Measurements from ENCODE around the gene ACSF2. TPM values are rescaled to one million over a fixed set of nuclear protein-coding genes. Genes with fewer than 3 reads are reported as not detected.

The ACSF2 gene
- total RNA-seq, 1 experiment from 2014 or later, result 14.8 TPM

- H3K36me3 ChIP-seq (replicated peaks; ENCODE audit: control insufficient read depth, insufficient read depth, low read length), result no peaks in the 10 kb centered on the region
- H3K4me3 ChIP-seq (ENCODE audit: insufficient read depth, low read depth, low read length), result no peak overlapping the region
- H3K27me3 ChIP-seq (ENCODE audit: control insufficient read depth, insufficient read depth, low read length), result no peaks in the 10 kb centered on the region
- no peak for DNase-seq
Measured at GRCh38 chr17:50440172-50440837, 14.3 kb downstream of the ACSF2 start.

- Histone ChIP-seq H3K27me3 (ENCODE audit: control insufficient read depth, insufficient read depth, low read length) (no peaks in the 10 kb centered on the region), H3K36me3 (replicated peaks; ENCODE audit: control insufficient read depth, insufficient read depth, low read length) (no peaks in the 10 kb centered on the region), H3K4me3 (ENCODE audit: insufficient read depth, low read depth, low read length) (no peak overlapping the region)
- no peak for DNase-seq
Measured at GRCh38 chr17:50440838-50441829, 15.1 kb downstream of the ACSF2 start.

GRCh38 chr17:50443505-50443974, 17.5 kb downstream of the ACSF2 start:
- Histone ChIP-seq H3K27me3 (ENCODE audit: control insufficient read depth, insufficient read depth, low read length) (no peaks in the 10 kb centered on the region), H3K36me3 (replicated peaks; ENCODE audit: control insufficient read depth, insufficient read depth, low read length) (no peaks in the 10 kb centered on the region), H3K4me3 (ENCODE audit: insufficient read depth, low read depth, low read length) (no peak overlapping the region)
- no peak for DNase-seq

- H3K36me3 ChIP-seq (replicated peaks; ENCODE audit: control insufficient read depth, insufficient read depth, low read length), result no peaks in the 10 kb centered on the region
- DNase-seq, result no peak
Measured at GRCh38 chr17:50444841-50445715, 19.1 kb downstream of the ACSF2 start.

GRCh38 chr17:50445730-50446325, 19.8 kb downstream of the ACSF2 start:
- no peak for DNase-seq
- Histone ChIP-seq H3K36me3 (replicated peaks; ENCODE audit: control insufficient read depth, insufficient read depth, low read length) (no peaks in the 10 kb centered on the region), H3K4me3 (ENCODE audit: insufficient read depth, low read depth, low read length) (no peak overlapping the region), H3K27me3 (ENCODE audit: control insufficient read depth, insufficient read depth, low read length) (no peaks in the 10 kb centered on the region)

More at GRCh38 chr17:50444841-50445715, 19.1 kb downstream of the ACSF2 start:
- Histone ChIP-seq H3K27me3 (ENCODE audit: control insufficient read depth, insufficient read depth, low read length) (no peaks in the 10 kb centered on the region), H3K4me3 (ENCODE audit: insufficient read depth, low read depth, low read length) (no peak overlapping the region)

GRCh38 chr17:50447870-50448595, 22.0 kb downstream of the ACSF2 start:
- H3K4me3 ChIP-seq (ENCODE audit: insufficient read depth, low read depth, low read length), result no peak overlapping the region
- no peak for DNase-seq
- no peaks in the 10 kb centered on the region for H3K36me3 ChIP-seq (replicated peaks; ENCODE audit: control insufficient read depth, insufficient read depth, low read length)
- H3K27me3 ChIP-seq (ENCODE audit: control insufficient read depth, insufficient read depth, low read length), result no peaks in the 10 kb centered on the region

- DNase-seq, result no peak
Measured at GRCh38 chr17:50448643-50449042, 22.6 kb downstream of the ACSF2 start.

GRCh38 chr17:50451943-50452629, 26.1 kb downstream of the ACSF2 start:
- no peak for DNase-seq
- H3K36me3 ChIP-seq (replicated peaks; ENCODE audit: control insufficient read depth, insufficient read depth, low read length), result no peaks in the 10 kb centered on the region
- H3K4me3 ChIP-seq (ENCODE audit: insufficient read depth, low read depth, low read length), result no peak overlapping the region
- no peaks in the 10 kb centered on the region for H3K27me3 ChIP-seq (ENCODE audit: control insufficient read depth, insufficient read depth, low read length)

More at GRCh38 chr17:50448643-50449042, 22.6 kb downstream of the ACSF2 start:
- no peak overlapping the region for H3K4me3 ChIP-seq (ENCODE audit: insufficient read depth, low read depth, low read length)
- no peaks in the 10 kb centered on the region for H3K36me3 ChIP-seq (replicated peaks; ENCODE audit: control insufficient read depth, insufficient read depth, low read length)
- H3K27me3 ChIP-seq (ENCODE audit: control insufficient read depth, insufficient read depth, low read length), result no peaks in the 10 kb centered on the region

- Histone ChIP-seq H3K4me3 (ENCODE audit: insufficient read depth, low read depth, low read length) (no peak overlapping the region), H3K36me3 (replicated peaks; ENCODE audit: control insufficient read depth, insufficient read depth, low read length) (no peaks in the 10 kb centered on the region), H3K27me3 (ENCODE audit: control insufficient read depth, insufficient read depth, low read length) (no peaks in the 10 kb centered on the region)
- DNase-seq, result no peak
Measured at GRCh38 chr17:50452630-50453300, 26.7 kb downstream of the ACSF2 start.

- DNase-seq, result no peak
- Histone ChIP-seq H3K36me3 (replicated peaks; ENCODE audit: control insufficient read depth, insufficient read depth, low read length) (no peaks in the 10 kb centered on the region), H3K27me3 (ENCODE audit: control insufficient read depth, insufficient read depth, low read length) (no peaks in the 10 kb centered on the region), H3K4me3 (ENCODE audit: insufficient read depth, low read depth, low read length) (no peak overlapping the region)
Measured at GRCh38 chr17:50453901-50454300, 27.9 kb downstream of the ACSF2 start.

- Histone ChIP-seq H3K36me3 (replicated peaks; ENCODE audit: control insufficient read depth, insufficient read depth, low read length) (no peaks in the 10 kb centered on the region), H3K27me3 (ENCODE audit: control insufficient read depth, insufficient read depth, low read length) (no peaks in the 10 kb centered on the region), H3K4me3 (ENCODE audit: insufficient read depth, low read depth, low read length) (no peak overlapping the region)
- DNase-seq, result no peak
Measured at GRCh38 chr17:50457621-50458020, 31.6 kb downstream of the ACSF2 start.

GRCh38 chr17:50458270-50458669, 32.3 kb downstream of the ACSF2 start:
- DNase-seq, result no peak
- Histone ChIP-seq H3K4me3 (ENCODE audit: insufficient read depth, low read depth, low read length) (no peak overlapping the region), H3K36me3 (replicated peaks; ENCODE audit: control insufficient read depth, insufficient read depth, low read length) (no peaks in the 10 kb centered on the region), H3K27me3 (ENCODE audit: control insufficient read depth, insufficient read depth, low read length) (no peaks in the 10 kb centered on the region)
